Spleen (tissue), 11 donors: Measurements from ENCODE around the gene SYNGR4. TPM values are rescaled to one million over a fixed set of nuclear protein-coding genes. Genes with fewer than 3 reads are reported as not detected.

Experiments
- DNase-seq: peaks from one replicate; pipeline ENCODE4 v3.0.0-alpha.2; 2020
- H3K27ac ChIP-seq, 8 donors: fragments of 200-600 bp; sonication (generic) in 7 of 8; 1 replicate in 4 of 8; 2 replicates in 4 of 8; pipeline versions ENCODE4 v1.5.0 to v1.8.0; 2016 to 2021; ENCODE audit warnings: inconsistent platforms in 4 of 8, mild to moderate bottlenecking in 4 of 8, moderate library complexity in 1 of 8
- H3K27me3 ChIP-seq, 7 donors: fragments of 200-600 bp; sonication (generic) in 6 of 7; replicated peaks in 1 of 7; 1 replicate in 4 of 7; 2 replicates in 3 of 7; pipeline versions ENCODE4 v1.5.0 to v1.8.0; 2016 to 2021; ENCODE audit warnings: inconsistent platforms in 3 of 7, mild to moderate bottlenecking in 1 of 7
- H3K36me3 ChIP-seq, 6 donors: fragments of 200-600 bp; sonication (generic) in 5 of 6; 1 replicate in 4 of 6; 2 replicates in 2 of 6; pipeline versions ENCODE4 v1.5.0 to v1.8.0; 2016 to 2021; ENCODE audit warnings: inconsistent platforms in 2 of 6
- H3K4me1 ChIP-seq, 6 donors: fragments of 200-600 bp; sonication (generic) in 5 of 6; 1 replicate in 3 of 6; 2 replicates in 3 of 6; pipeline versions ENCODE4 v1.5.0 to v1.8.0; 2016 to 2021; ENCODE audit warnings: inconsistent platforms in 3 of 6
- H3K4me3 ChIP-seq, 8 donors: fragments of 200-600 bp; sonication (generic) in 7 of 8; 1 replicate in 4 of 8; 2 replicates in 4 of 8; pipeline versions ENCODE4 v1.5.0 to v1.8.0; 2016 to 2021; ENCODE audit warnings: inconsistent platforms in 4 of 8, mild to moderate bottlenecking in 4 of 8, moderate library complexity in 2 of 8
- H3K9me3 ChIP-seq, 8 donors: fragments of 200-600 bp; sonication (generic) in 7 of 8; 1 replicate in 4 of 8; 2 replicates in 4 of 8; pipeline versions ENCODE4 v1.5.0 to v1.8.0; 2016 to 2021; ENCODE audit warnings: inconsistent platforms in 4 of 8
- POLR2A ChIP-seq, 3 donors: fragments of 450-650 bp; IDR thresholded peaks; one replicate each; pipeline ENCODE4 v1.5.1; 2017; ENCODE audit warnings: antibody characterized with exemption in 3 of 3, mild to moderate bottlenecking in 1 of 3
- POLR2AphosphoS5 ChIP-seq, 3 donors: sonication (generic); formaldehyde crosslinking; IDR thresholded peaks; one replicate each; pipeline ENCODE4 v1.5.1; 2017; ENCODE audit warnings: antibody characterized with exemption in 3 of 3
- WGBS, 5 donors: extraction: QIAGEN DNeasy Blood & Tissue Kit in 3 of 5; methylation state at CpG; one replicate each; pipeline versions ENCODE4 v1.1.5 to v1.1.7; 2013 to 2018; 5-methylcytosine and 5-hydroxymethylcytosine counted together
- intact Hi-C: fragments of 100-400 bp; cut with DNase I; formaldehyde crosslinking; loops from one replicate; pipeline ENCODE4 v1.15.0; 2023; ENCODE audit warnings: low total_unique reads
- polyA plus RNA-seq, 3 donors: library from polyadenylated mRNA; stranded (reverse); fragments of 200-250 nt; gene quantifications; one replicate each; pipeline ENCODE4 v1.2.1, GENCODE V29; 2013
- total RNA-seq, 7 donors: library from RNA; depleted of rRNA in 3 of 7; stranded (reverse); fragments of >200 nt in 3 of 7; fragmentation: NEBNext Ultra II Directional in 4 of 7; extraction: Animal tissue kit (Norgen Biotek cat#: 25700) in 4 of 7; gene quantifications; one replicate each; pipeline versions ENCODE4 v1.1.0 to v1.2.1, GENCODE V29; 2016 to 2021
- TF ChIP-seq, protein P1 (sequence below), 11 experiments: fragments of 200-600 bp in 7 of 11; fragments of 450-650 bp in 4 of 11; sonication (generic) in 4 of 11; IDR thresholded peaks in 8 of 11; conservative IDR thresholded peaks in 3 of 11; 1 replicate in 7 of 11; 2 replicates in 4 of 11; pipeline versions ENCODE4 v1.4.0 to v1.8.0; 2016 to 2021; ENCODE audit warnings: antibody characterized with exemption in 11 of 11, inconsistent platforms in 4 of 11, mild to moderate bottlenecking in 1 of 11
- donor health status: healthy with polysubstance abuse.
- donor health status: DM: no; HTN: no; CAD: no; lungs with moderate emphysema.
- donor health status: DM: no; HTN: no; CAD: no.
- donor health status: Bipolar disorder and iron deficiency.
- donor health status: healthy.
- donor health status: DM: no; HTN: no; CAD: no.
- donor health status: DM: yes; HTN: yes; CAD: no.

SYNGR4 gene
- total and polyA plus RNA-seq, 10 donors = 0.09 TPM; not detected in 9

- H3K36me3 ChIP-seq = peaks cover 0 to 9% (median 0%) of the 10 kb centered on the region in 6 donors
- TF ChIP-seq POLR2AphosphoS5 (IDR thresholded peaks at IDR 0.05) (no peak), POLR2A (IDR thresholded peaks at IDR 0.05) (no peak)
- TF ChIP-seq, protein P1, sequence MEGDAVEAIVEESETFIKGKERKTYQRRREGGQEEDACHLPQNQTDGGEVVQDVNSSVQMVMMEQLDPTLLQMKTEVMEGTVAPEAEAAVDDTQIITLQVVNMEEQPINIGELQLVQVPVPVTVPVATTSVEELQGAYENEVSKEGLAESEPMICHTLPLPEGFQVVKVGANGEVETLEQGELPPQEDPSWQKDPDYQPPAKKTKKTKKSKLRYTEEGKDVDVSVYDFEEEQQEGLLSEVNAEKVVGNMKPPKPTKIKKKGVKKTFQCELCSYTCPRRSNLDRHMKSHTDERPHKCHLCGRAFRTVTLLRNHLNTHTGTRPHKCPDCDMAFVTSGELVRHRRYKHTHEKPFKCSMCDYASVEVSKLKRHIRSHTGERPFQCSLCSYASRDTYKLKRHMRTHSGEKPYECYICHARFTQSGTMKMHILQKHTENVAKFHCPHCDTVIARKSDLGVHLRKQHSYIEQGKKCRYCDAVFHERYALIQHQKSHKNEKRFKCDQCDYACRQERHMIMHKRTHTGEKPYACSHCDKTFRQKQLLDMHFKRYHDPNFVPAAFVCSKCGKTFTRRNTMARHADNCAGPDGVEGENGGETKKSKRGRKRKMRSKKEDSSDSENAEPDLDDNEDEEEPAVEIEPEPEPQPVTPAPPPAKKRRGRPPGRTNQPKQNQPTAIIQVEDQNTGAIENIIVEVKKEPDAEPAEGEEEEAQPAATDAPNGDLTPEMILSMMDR (IDR thresholded peaks at IDR 0.05 in 8 of 11, conservative IDR thresholded peaks at IDR 0.05 in 3 of 11) = no peak
- peak overlapping the region; percentile 89 to 98 (median 96) for H3K27ac ChIP-seq
- H3K9me3 ChIP-seq = no peaks in the 10 kb centered on the region
- H3K27me3 ChIP-seq = no peaks in the 10 kb centered on the region
- peaks cover 0 to 23% (median 18%) of the 10 kb centered on the region in 6 donors for H3K4me1 ChIP-seq
- DNase-seq = peak; percentile 82
- WGBS, 5 donors = 61 to 97% (median 66%) methylated on average over 6 to 10 of the region's 10 CpGs
- peak overlapping the region; percentile 5 to 72 (median 55) for H3K4me3 ChIP-seq
- intact Hi-C loops = no loop called here
Measured at GRCh38 chr19:48364598-48365348, 606 bp downstream of the SYNGR4 start.

DNA sequence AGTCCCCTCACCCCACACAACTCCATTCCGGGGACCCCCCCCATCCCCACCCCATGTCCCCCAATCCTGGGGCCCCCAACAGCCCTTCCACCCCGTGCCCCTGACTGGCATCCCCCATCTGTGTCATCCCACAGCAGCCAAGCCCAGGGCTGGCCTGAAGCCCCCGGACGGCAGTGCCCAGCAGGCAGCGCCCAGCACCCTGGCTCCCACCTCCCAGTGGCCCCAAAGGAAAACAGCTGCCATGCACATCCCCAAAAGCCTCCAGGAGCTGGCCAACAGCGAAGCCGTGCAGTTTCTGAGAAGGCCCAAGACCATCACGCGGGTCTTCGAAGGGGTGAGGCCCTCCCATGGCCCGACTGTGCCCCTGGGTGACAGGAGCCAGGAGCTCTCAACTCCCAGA is 1.4 kb downstream of the SYNGR4 start:
- peaks cover 0 to 5% (median 0%) of the 10 kb centered on the region in 6 donors for H3K36me3 ChIP-seq
- H3K4me3 ChIP-seq = no peak overlapping the region
- DNase-seq = peak; percentile 83
- no peaks in the 10 kb centered on the region for H3K27me3 ChIP-seq
- intact Hi-C loops = no loop called here
- WGBS, 5 donors = 91 to 97% (median 95%) methylated on average over 6 to 11 of the region's 11 CpGs
- no peaks in the 10 kb centered on the region for H3K9me3 ChIP-seq
- TF ChIP-seq POLR2AphosphoS5 (IDR thresholded peaks at IDR 0.05) (no peak), POLR2A (IDR thresholded peaks at IDR 0.05) (no peak)
- TF ChIP-seq, protein P1 (IDR thresholded peaks at IDR 0.05 in 8 of 11, conservative IDR thresholded peaks at IDR 0.05 in 3 of 11) = no peak
- no peak overlapping the region for H3K27ac ChIP-seq
- peaks cover 0 to 23% (median 18%) of the 10 kb centered on the region in 6 donors for H3K4me1 ChIP-seq

DNA sequence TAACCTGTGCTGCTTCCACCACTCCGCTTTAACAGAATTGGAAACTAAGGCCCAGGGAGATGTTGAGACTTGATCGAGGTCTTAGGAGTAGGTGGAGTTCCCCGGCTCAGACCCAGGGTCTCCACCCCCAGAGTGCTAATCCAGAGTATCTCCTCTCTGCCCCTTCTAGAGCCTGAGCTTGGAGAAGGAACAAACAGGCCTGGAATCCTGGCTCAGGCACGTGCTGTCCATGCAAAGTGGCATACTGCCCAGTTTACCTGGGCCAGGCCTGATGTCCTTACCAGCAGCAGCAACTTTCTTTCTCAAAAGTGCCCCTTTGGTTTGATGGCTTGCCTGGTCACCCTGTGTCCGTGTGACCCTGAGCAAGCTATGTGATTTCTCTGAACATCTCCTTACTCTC is 3.7 kb downstream of the SYNGR4 start:
- H3K4me1 ChIP-seq = peaks cover 0 to 18% (median 16%) of the 10 kb centered on the region in 6 donors
- TF ChIP-seq POLR2A (IDR thresholded peaks at IDR 0.05) = no peak
- no peaks in the 10 kb centered on the region for H3K36me3 ChIP-seq
- no peaks in the 10 kb centered on the region for H3K27me3 ChIP-seq
- no peaks in the 10 kb centered on the region for H3K9me3 ChIP-seq
- no peak for DNase-seq
- no peak overlapping the region for H3K4me3 ChIP-seq
- WGBS, 5 donors = 75 to 89% (median 85%) methylated on average over 1 to 5 of the region's 5 CpGs
- intact Hi-C loops = no loop called here
- no peak overlapping the region for H3K27ac ChIP-seq

GRCh38 chr19:48368936-48369335 is 4.8 kb downstream of the SYNGR4 start:
- intact Hi-C loops = no loop called here
- Histone ChIP-seq H3K9me3 (no peaks in the 10 kb centered on the region), H3K27me3 (no peaks in the 10 kb centered on the region), H3K36me3 (no peaks in the 10 kb centered on the region), H3K4me3 (no peak overlapping the region), H3K27ac (no peak overlapping the region), H3K4me1 (peaks cover 0 to 9% (median 7%) of the 10 kb centered on the region in 6 donors)
- TF ChIP-seq, protein P1 (IDR thresholded peaks at IDR 0.05 in 8 of 11, conservative IDR thresholded peaks at IDR 0.05 in 3 of 11) = no peak
- no peak for TF ChIP-seq POLR2A (IDR thresholded peaks at IDR 0.05)
- no peak for TF ChIP-seq POLR2AphosphoS5 (IDR thresholded peaks at IDR 0.05)
- DNase-seq = no peak
- 76 to 84% (median 81%) methylated on average over 10 to 14 of the region's 14 CpGs for WGBS, 5 donors
